IMR-90 (cell line): ENCODE measurements around the gene KLRF1. TPM values are rescaled to one million over a fixed set of nuclear protein-coding genes. Genes with fewer than 3 reads are reported as not detected.

Experiments
- ATAC-seq: fragments of 200-7000 bp; cut with Tn5 transposase; 2 replicates; pipeline ENCODE4 v1.9.1; 2020; ENCODE audit warnings: low read depth, mild to moderate bottlenecking, moderate library complexity
- BruUV-seq: library from RNA; stranded (reverse); fragments of 400-500 nt; replicated peaks from 2 replicates; lab custom pipeline; 2021; lab: Mats Ljungman, UMichigan
- CTCF ChIA-PET: fragments of 300-600 bp; formaldehyde crosslinking; extraction: SDS; loops from one replicate; lab custom pipeline; 2021; ENCODE audit warnings: antibody characterized with exemption; lab: Yijun Ruan, JAX
- POLR2A ChIA-PET: fragments of 300-600 bp; sonication (Branson Sonifier 250); formaldehyde crosslinking; loops from one replicate; lab custom pipeline; 2022; ENCODE audit warnings: antibody characterized with exemption; ENCODE audit not compliant: unreplicated experiment; lab: Charles Lee
- DNase-seq: peaks from one replicate; pipeline ENCODE4 v3.0.0; 2013
- H2AFZ ChIP-seq: replicated peaks from 2 replicates; pipeline ENCODE3; 2013; ENCODE audit warnings: low read length, mild to moderate bottlenecking; ENCODE audit not compliant: poor library complexity
- H2AK5ac ChIP-seq: 2 replicates; pipeline ENCODE4 v1.6.1; 2013; ENCODE audit warnings: low read depth, low read length, inconsistent platforms
- H2AK9ac ChIP-seq: replicated peaks from 2 replicates; pipeline ENCODE3; 2013; ENCODE audit warnings: mild to moderate bottlenecking, low read depth, low read length, moderate library complexity; ENCODE audit not compliant: poor library complexity
- H2BK120ac ChIP-seq: 2 replicates; pipeline ENCODE4 v1.6.1; 2013; ENCODE audit warnings: low read depth, low read length, inconsistent platforms
- H2BK15ac ChIP-seq: 3 replicates; pipeline ENCODE4 v1.6.1; 2013; ENCODE audit warnings: low read depth, low read length, inconsistent platforms
- H2BK20ac ChIP-seq: 2 replicates; pipeline ENCODE4 v1.6.1; 2013; ENCODE audit warnings: low read depth, mild to moderate bottlenecking, inconsistent platforms, low read length, moderate library complexity
- H2BK5ac ChIP-seq: 2 replicates; pipeline ENCODE4 v1.6.1; 2013; ENCODE audit warnings: mild to moderate bottlenecking, low read depth, low read length, inconsistent platforms; ENCODE audit not compliant: poor library complexity, severe bottlenecking
- H3K14ac ChIP-seq: replicated peaks from 2 replicates; pipeline ENCODE4 v1.6.1; 2013; ENCODE audit warnings: low read depth, low read length, inconsistent platforms
- H3K18ac ChIP-seq: 2 replicates; pipeline ENCODE4 v1.6.1; 2013; ENCODE audit warnings: low read depth, low read length, control low read depth
- H3K23ac ChIP-seq: 2 replicates; pipeline ENCODE4 v1.6.1; 2013; ENCODE audit warnings: low read depth, low read length, inconsistent platforms
- H3K27ac ChIP-seq: 2 replicates; pipeline ENCODE4 v1.5.1; 2013; ENCODE audit warnings: mild to moderate bottlenecking, control low read depth, low read length; ENCODE audit not compliant: insufficient read depth
- H3K27me3 ChIP-seq: 2 replicates; pipeline ENCODE4 v1.6.1; 2013; ENCODE audit warnings: low read length; ENCODE audit not compliant: control insufficient read depth, insufficient read depth
- H3K36me3 ChIP-seq: 2 replicates; pipeline ENCODE4 v1.6.1; 2013; ENCODE audit warnings: low read length, mixed read lengths; ENCODE audit not compliant: control insufficient read depth, insufficient read depth
- H3K4ac ChIP-seq: 2 replicates; pipeline ENCODE4 v1.6.1; 2013; ENCODE audit warnings: low read depth, low read length, inconsistent platforms
- H3K4me1 ChIP-seq: 2 replicates; pipeline ENCODE4 v1.6.1; 2013; ENCODE audit warnings: low read length, mixed read lengths; ENCODE audit not compliant: control insufficient read depth, insufficient read depth
- H3K4me2 ChIP-seq: 2 replicates; pipeline ENCODE4 v1.6.1; 2013; ENCODE audit warnings: low read depth, mild to moderate bottlenecking, control low read depth, low read length, moderate library complexity
- H3K4me3 ChIP-seq: 2 replicates; pipeline ENCODE4 v1.5.1; 2013; ENCODE audit warnings: low read depth, mild to moderate bottlenecking, control low read depth, low read length, moderate library complexity; ENCODE audit not compliant: insufficient read depth
- H3K56ac ChIP-seq: 2 replicates; pipeline ENCODE4 v1.6.1; 2013; ENCODE audit warnings: low read length, inconsistent platforms; ENCODE audit not compliant: insufficient read depth; ENCODE audit errors: extremely low read depth
- H3K79me1 ChIP-seq, 2 experiments: 2 replicates each; pipeline ENCODE4 v1.6.1; 2013; ENCODE audit warnings: low read length in 2 of 2, inconsistent platforms in 1 of 2, low read depth in 1 of 2
- H3K9ac ChIP-seq: 2 replicates; pipeline ENCODE4 v1.6.1; 2013; ENCODE audit warnings: low read depth, low read length, control low read depth
- H3K9me1 ChIP-seq: 2 replicates; pipeline ENCODE4 v1.6.1; 2013; ENCODE audit warnings: low read length, inconsistent platforms; ENCODE audit not compliant: insufficient read depth
- H3K9me3 ChIP-seq: 2 replicates; pipeline ENCODE4 v1.6.1; 2013; ENCODE audit warnings: low read length; ENCODE audit not compliant: control insufficient read depth, insufficient read depth
- H4K20me1 ChIP-seq: 2 replicates; pipeline ENCODE4 v1.6.1; 2013; ENCODE audit warnings: low read length, inconsistent platforms; ENCODE audit not compliant: insufficient read depth
- H4K5ac ChIP-seq: 2 replicates; pipeline ENCODE4 v1.6.1; 2013; ENCODE audit warnings: mild to moderate bottlenecking, low read depth, low read length, control low read depth
- H4K8ac ChIP-seq, 2 experiments: 2 replicates each; pipeline ENCODE4 v1.6.1; 2013; ENCODE audit warnings: low read depth in 2 of 2, low read length in 2 of 2, control low read depth in 1 of 2, inconsistent platforms in 1 of 2
- H4K91ac ChIP-seq: 2 replicates; pipeline ENCODE4 v1.6.1; 2013; ENCODE audit warnings: low read depth, low read length, inconsistent platforms; ENCODE audit not compliant: insufficient read depth
- BHLHE40 ChIP-seq: fragments of 150-350 bp; IDR thresholded peaks from 2 replicates; pipeline ENCODE4 v1.6.1; 2016; ENCODE audit warnings: mild to moderate bottlenecking, low read depth, low read length
- CHD1 ChIP-seq: IDR thresholded peaks from 2 replicates; pipeline ENCODE4 v1.6.1; 2012; ENCODE audit warnings: low read depth, low read length, improper control_type of control experiment
- ELK1 ChIP-seq: fragments of 150-350 bp; IDR thresholded peaks from 2 replicates; pipeline ENCODE4 v1.6.1; 2016; ENCODE audit warnings: low read depth, mild to moderate bottlenecking, low read length, moderate library complexity, borderline replicate concordance
- FOS ChIP-seq: fragments of 150-350 bp; IDR thresholded peaks from 2 replicates; pipeline ENCODE4 v1.6.1; 2016; ENCODE audit warnings: low read depth, low read length
- MXI1 ChIP-seq: IDR thresholded peaks from 2 replicates; pipeline ENCODE4 v1.6.1; 2012; ENCODE audit warnings: low read depth, mild to moderate bottlenecking, low read length, moderate library complexity, borderline replicate concordance
- NFE2L2 ChIP-seq: fragments of 150-350 bp; IDR thresholded peaks from 2 replicates; pipeline ENCODE4 v1.6.1; 2016; ENCODE audit warnings: low read depth, mild to moderate bottlenecking, low read length
- POLR2A ChIP-seq: IDR thresholded peaks from 2 replicates; pipeline ENCODE4 v1.6.1; 2012; ENCODE audit warnings: mild to moderate bottlenecking, low read depth, low read length
- RAD21 ChIP-seq: IDR thresholded peaks from 2 replicates; pipeline ENCODE4 v1.6.1; 2012; ENCODE audit warnings: low read length, improper control_type of control experiment
- RCOR1 ChIP-seq: IDR thresholded peaks from 2 replicates; pipeline ENCODE4 v1.6.1; 2012; ENCODE audit warnings: mild to moderate bottlenecking, low read length, improper control_type of control experiment; ENCODE audit not compliant: insufficient replicate concordance
- SMC3 ChIP-seq: fragments of 150-350 bp; IDR thresholded peaks from 2 replicates; pipeline ENCODE4 v1.6.1; 2016; ENCODE audit warnings: low read depth, mild to moderate bottlenecking, antibody characterized with exemption, low read length, moderate library complexity
- USF2 ChIP-seq: fragments of 150-350 bp; IDR thresholded peaks from 2 replicates; pipeline ENCODE4 v1.6.1; 2017; ENCODE audit warnings: mild to moderate bottlenecking, antibody characterized with exemption, low read length, low read depth
- dilution Hi-C: fragments of 300-500 bp; cut with HindIII; formaldehyde crosslinking; loops from one replicate; pipeline ENCODE4 v1.14.3; 2018; ENCODE audit warnings: low sequenced_read_pairs; ENCODE audit not compliant: unreplicated experiment
- in situ Hi-C: fragments of 300-500 bp; cut with MboI; formaldehyde crosslinking; loops from 3 replicates; pipeline ENCODE4 v1.14.3; 2019; ENCODE audit warnings: low sequenced_read_pairs, inconsistent platforms, mixed read lengths
- intact Hi-C: fragments of 100-400 bp; cut with micrococcal nuclease; formaldehyde crosslinking; loops from 2 replicates; pipeline ENCODE4 v1.10.0; 2022
- polyA plus RNA-seq, 3 experiments: library from polyadenylated mRNA; depleted of rRNA; stranded (reverse); fragments of >200 nt; gene quantifications; 2 replicates each; pipeline ENCODE4 v1.2.3, GENCODE V29; 2012; ENCODE audit warnings: low replicate concordance in 1 of 3
- total RNA-seq: library from RNA; depleted of rRNA; stranded (reverse); fragments of >200 nt; gene quantifications from 2 replicates; pipeline ENCODE4 v1.2.3, GENCODE V29; 2012

The KLRF1 gene
- total and polyA plus RNA-seq, 2 of the 4 experiments (the other 2 are of a cell fraction), result not detected

- in situ Hi-C loops (no loop called here), dilution Hi-C loops (no loop called here), intact Hi-C loops (no loop called here)
- H3K4me3 ChIP-seq, result no peak overlapping the region
- H3K23ac ChIP-seq, result no peak overlapping the region
- H3K27me3 ChIP-seq, result no peaks in the 10 kb centered on the region; the same call in 1 of the 2 replicates
- no peaks in the 10 kb centered on the region for H3K9me3 ChIP-seq
- H3K79me1 ChIP-seq, result no peaks in the 10 kb centered on the region
- no peak for DNase-seq
- H2AFZ ChIP-seq, result no peak overlapping the region
- ChIA-PET CTCF (no interaction called here), POLR2A (no interaction called here)
- H3K18ac ChIP-seq, result no peak overlapping the region
- H2BK20ac ChIP-seq, result no peak overlapping the region
- H4K8ac ChIP-seq, result no peak overlapping the region
- no peaks in the 10 kb centered on the region for H3K36me3 ChIP-seq
- no peak overlapping the region for H4K5ac ChIP-seq
- ATAC-seq, result no peak
- no peak overlapping the region for H3K14ac ChIP-seq
- H3K9ac ChIP-seq, result no peak overlapping the region
- no TSS peak for BruUV-seq
- no peak overlapping the region for H2AK5ac ChIP-seq
- no peak overlapping the region for H2BK5ac ChIP-seq
- no peak overlapping the region for H3K4ac ChIP-seq
- H3K4me2 ChIP-seq, result no peak overlapping the region
- H3K4me1 ChIP-seq, result no peaks in the 10 kb centered on the region
- no peak overlapping the region for H2AK9ac ChIP-seq
- no peak overlapping the region for H3K56ac ChIP-seq
- no peaks in the 10 kb centered on the region for H4K20me1 ChIP-seq
- no peak overlapping the region for H2BK120ac ChIP-seq
- H2BK15ac ChIP-seq, result no peak overlapping the region
- H3K9me1 ChIP-seq, result no peaks in the 10 kb centered on the region
- H3K27ac ChIP-seq, result no peak overlapping the region
- H4K91ac ChIP-seq, result no peak overlapping the region
- no peak for TF ChIP-seq BHLHE40
- TF ChIP-seq NFE2L2, result no peak
- no peak for TF ChIP-seq MXI1
- no peak for TF ChIP-seq POLR2A
- no peak for TF ChIP-seq RAD21
- TF ChIP-seq USF2, result no peak
- TF ChIP-seq SMC3, result no peak
- TF ChIP-seq ELK1, result no peak
- TF ChIP-seq CHD1, result no peak
- TF ChIP-seq RCOR1, result no peak
- TF ChIP-seq FOS, result no peak
Measured at GRCh38 chr12:9883175-9883574, 55.9 kb downstream of the KLRF1 start.
